SK-N-SH (cell line): ENCODE measurements around the gene PIMREG. TPM values are rescaled to one million over a fixed set of nuclear protein-coding genes. Genes with fewer than 3 reads are reported as not detected.
A peak's percentile ranks its signal among the peaks of the same experiment; 100 is the strongest.

Experiments used
- CTCF ChIA-PET: fragments of 300-600, 350-600 bp; formaldehyde crosslinking; extraction: SDS; loops from one replicate; lab custom pipeline; 2021; lab: Yijun Ruan, JAX
- POLR2A ChIA-PET: fragments of 350-600 bp; sonication (Branson Sonifier 250); formaldehyde crosslinking; extraction: SDS; loops from one replicate; lab custom pipeline; 2020; ENCODE audit warnings: antibody characterized with exemption, inconsistent platforms; lab: Yijun Ruan, JAX
- DNase-seq: peaks from one replicate; pipeline ENCODE4 v3.0.0; 2012
- H2AFZ ChIP-seq: fragments of 200-600 bp; sonication (generic); 2 replicates; pipeline ENCODE4 v1.8.1; 2016; ENCODE audit warnings: antibody characterized with exemption, mild to moderate bottlenecking, low read depth
- H3F3A ChIP-seq: fragments of 200-600 bp; sonication (generic); replicated peaks from 2 replicates; pipeline ENCODE3; 2016; ENCODE audit warnings: antibody characterized with exemption, mild to moderate bottlenecking; ENCODE audit not compliant: insufficient read depth
- H3K27ac ChIP-seq, 2 experiments: fragments of 200-500 bp in 1 of 2; fragments of 200-600 bp in 1 of 2; sonication (Bioruptor generic) in 1 of 2; sonication (generic), shearing (Covaris generic) in 1 of 2; 2 replicates each; pipeline versions ENCODE4 v1.5.1 to v1.6.1; 2014 to 2016; ENCODE audit warnings: low read depth in 2 of 2, inconsistent platforms in 1 of 2, low read length in 1 of 2, mild to moderate bottlenecking in 1 of 2, mixed read lengths in 1 of 2
- H3K27me3 ChIP-seq: fragments of 200-600 bp; sonication (generic), shearing (Covaris generic); 2 replicates; pipeline ENCODE4 v1.6.1; 2016; ENCODE audit warnings: mixed run types; ENCODE audit not compliant: insufficient read depth
- H3K36me3 ChIP-seq, 2 experiments: fragments of 200-500 bp in 1 of 2; fragments of 200-600 bp in 1 of 2; sonication (Bioruptor generic) in 1 of 2; sonication (generic) in 1 of 2; replicated peaks in 1 of 2; 2 replicates each; pipeline versions ENCODE3 to v1.5.1; 2014 to 2016; ENCODE audit warnings: low read length in 1 of 2, mild to moderate bottlenecking in 1 of 2; ENCODE audit not compliant: insufficient read depth in 2 of 2, control insufficient read depth in 1 of 2
- H3K4me1 ChIP-seq, 2 experiments: fragments of 200-500 bp in 1 of 2; fragments of 200-600 bp in 1 of 2; sonication (Bioruptor generic) in 1 of 2; sonication (generic), shearing (Covaris generic) in 1 of 2; 2 replicates each; pipeline versions ENCODE4 v1.5.1 to v1.6.1; 2014 to 2016; ENCODE audit warnings: low read depth in 1 of 2, low read length in 1 of 2, mixed run types in 1 of 2; ENCODE audit not compliant: insufficient read depth in 2 of 2, control insufficient read depth in 1 of 2
- H3K4me2 ChIP-seq: fragments of 200-600 bp; sonication (generic), shearing (Covaris generic); 2 replicates; pipeline ENCODE4 v1.6.1; 2017; ENCODE audit warnings: mixed run types
- H3K4me3 ChIP-seq, 2 experiments: fragments of 200-500 bp in 1 of 2; fragments of 200-600 bp in 1 of 2; sonication (Bioruptor generic) in 1 of 2; sonication (generic), shearing (Covaris generic) in 1 of 2; 2 replicates each; pipeline versions ENCODE4 v1.5.1 to v1.8.1; 2014 to 2016; ENCODE audit warnings: low read depth in 2 of 2, inconsistent platforms in 1 of 2, low read length in 1 of 2, mild to moderate bottlenecking in 1 of 2, mixed read lengths in 1 of 2, moderate library complexity in 1 of 2
- H3K79me2 ChIP-seq: fragments of 200-600 bp; sonication (generic); 2 replicates; pipeline ENCODE4 v1.8.1; 2017; ENCODE audit warnings: mild to moderate bottlenecking; ENCODE audit not compliant: insufficient read depth
- H3K9ac ChIP-seq: fragments of 200-600 bp; sonication (generic); 2 replicates; pipeline ENCODE4 v1.6.1; 2017; ENCODE audit warnings: mixed run types
- H3K9me2 ChIP-seq: fragments of 200-600 bp; sonication (generic); 2 replicates; pipeline ENCODE4 v1.6.1; 2017; ENCODE audit warnings: mixed run types
- H3K9me3 ChIP-seq: fragments of 200-600 bp; sonication (generic); 2 replicates; pipeline ENCODE4 v1.6.1; 2017; ENCODE audit warnings: mixed run types, mild to moderate bottlenecking, moderate library complexity
- H4K20me1 ChIP-seq: fragments of 200-600 bp; sonication (generic); 2 replicates; pipeline ENCODE4 v1.6.1; 2017; ENCODE audit warnings: mild to moderate bottlenecking, mixed run types; ENCODE audit not compliant: insufficient read depth
- CHD2 ChIP-seq: fragments of 150-350 bp; IDR thresholded peaks from 2 replicates; pipeline ENCODE4 v1.6.1; 2018; ENCODE audit warnings: low read length; ENCODE audit not compliant: partially characterized antibody
- EP300 ChIP-seq, 2 experiments: IDR thresholded peaks; 2 replicates each; pipeline versions ENCODE4 v1.4.0 to v1.6.1; 2012; ENCODE audit warnings: borderline replicate concordance in 1 of 2, low read depth in 1 of 2, low read length in 1 of 2
- FOXJ3 ChIP-seq: sonication (generic); formaldehyde crosslinking; IDR thresholded peaks from 2 replicates; pipeline ENCODE4 v1.5.1; 2020; ENCODE audit warnings: mild to moderate bottlenecking, missing genetic modification reagents
- IRF3 ChIP-seq: fragments of 150-350 bp; IDR thresholded peaks from 2 replicates; pipeline ENCODE4 v1.6.1; 2016; ENCODE audit warnings: mild to moderate bottlenecking, low read depth, low read length
- TAF1 ChIP-seq: IDR thresholded peaks from 2 replicates; pipeline ENCODE4 v1.6.1; 2012; ENCODE audit warnings: low read depth, mild to moderate bottlenecking, low read length, moderate library complexity, borderline replicate concordance
- USF1 ChIP-seq: IDR thresholded peaks from 2 replicates; pipeline ENCODE4 v1.4.0; 2012; ENCODE audit warnings: low read depth, borderline replicate concordance
- WGBS: methylation state at CpG from one replicate; pipeline ENCODE4 v1.1.6; 2017; ENCODE audit warnings: low lambda C conversion rate; 5-methylcytosine and 5-hydroxymethylcytosine counted together
- polyA plus RNA-seq, 3 experiments: library from polyadenylated mRNA; depleted of rRNA; stranded (reverse); fragments of >200 nt; gene quantifications; 2 replicates each; pipeline ENCODE4 v1.2.3, GENCODE V29; 2012

Gene PIMREG
- polyA plus RNA-seq, 1 of the 3 experiments (the other 2 are of a cell fraction), result 19.6 TPM

- no peak overlapping the region for H3K4me3 ChIP-seq
- peaks cover 0 to 4% of the 10 kb centered on the region in 2 experiments; a peak in 1 of 4 replicates for H3K4me1 ChIP-seq
- no peaks in the 10 kb centered on the region for H4K20me1 ChIP-seq
- peaks cover 5% of the 10 kb centered on the region for H3F3A ChIP-seq
- H3K27me3 ChIP-seq, result peaks cover 15% of the 10 kb centered on the region; the same call in 1 of the 2 replicates
- H3K36me3 ChIP-seq, result no peaks in the 10 kb centered on the region
- H3K79me2 ChIP-seq, result 0 out of 2 replicates have a peak, but pooled peaks cover 2% of the 10 kb centered on the region
- H3K9ac ChIP-seq, result no peak overlapping the region
- WGBS, result 46% methylated on average over 4 of the region's 4 CpGs
- H3K9me3 ChIP-seq, result no peaks in the 10 kb centered on the region
- H3K27ac ChIP-seq, result no peak overlapping the region
- H3K4me2 ChIP-seq, result no peak overlapping the region
- POLR2A ChIA-PET, result no interaction called here
- TF ChIP-seq CHD2 (no peak), IRF3 (no peak), FOXJ3 (CRISPR knock-in tag) (no peak), USF1 (no peak)
- no peak overlapping the region for H2AFZ ChIP-seq
- DNase-seq, result no peak
- no peaks in the 10 kb centered on the region for H3K9me2 ChIP-seq
- CTCF ChIA-PET, result interaction anchor here (1.1 to 1.9 kb wide), 3 partner anchors 18 to 853 kb away, joined by 3 to 7 read pairs (median 7); no protein-coding TSS in a partner anchor
These were observed 4.3 kb upstream of the PIMREG start for GRCh38 chr17:6439951-6440350.

GRCh38 chr17:6442775-6443174 lies 1.5 kb upstream of the PIMREG start:
- H3K4me1 ChIP-seq, result peaks cover 0 to 11% of the 10 kb centered on the region in 2 experiments; a peak in 1 of 4 replicates
- H3F3A ChIP-seq, result peaks cover 5% of the 10 kb centered on the region
- peaks cover 0 to 4% of the 10 kb centered on the region in 2 experiments for H3K36me3 ChIP-seq
- no peak for DNase-seq
- no peak overlapping the region; a peak in 1 of 4 replicates for H3K27ac ChIP-seq
- H3K9ac ChIP-seq, result no peak overlapping the region
- 64% methylated on average over 6 of the region's 6 CpGs for WGBS
- no peaks in the 10 kb centered on the region for H3K9me3 ChIP-seq
- H3K27me3 ChIP-seq, result no peaks in the 10 kb centered on the region; the same call in 1 of the 2 replicates
- peak overlapping the region in 1 of 2 experiments; percentile 75; a peak in 1 of 4 replicates for H3K4me3 ChIP-seq
- H3K9me2 ChIP-seq, result no peaks in the 10 kb centered on the region
- H4K20me1 ChIP-seq, result no peaks in the 10 kb centered on the region
- no peak overlapping the region; the same call in 1 of the 2 replicates for H2AFZ ChIP-seq
- ChIA-PET POLR2A (interaction anchor here (3.1 kb wide), 1 partner anchor 10 kb away, joined by 11 read pairs; no protein-coding TSS in a partner anchor), CTCF (interaction anchor here (0.7 to 1.1 kb wide), 2 partner anchors 20 to 21 kb away, joined by 3 to 4 read pairs; no protein-coding TSS in a partner anchor)
- H3K4me2 ChIP-seq, result no peak overlapping the region
- peaks cover 12% of the 10 kb centered on the region; the same call in 1 of the 2 replicates for H3K79me2 ChIP-seq
- TF ChIP-seq EP300 (IDR thresholded peaks at IDR 0.05; ENCODE audit: borderline replicate concordance in 1 of 2, low read depth in 1 of 2, low read length in 1 of 2) (no peak), FOXJ3 (CRISPR knock-in tag) (no peak), TAF1 (no peak)
- TF ChIP-seq, all 33 proteins: peak for 0
